T follicular helper cell (primary cell): ENCODE results near the gene DCAF10.
"Not testable (repeated sequence)": the region's sequence is repeated elsewhere in the genome, so short reads cannot be mapped to it uniquely, and the experiment has no call there.

ENCODE experiments used
- DNase-seq: peaks from one replicate; pipeline ENCODE4 v3.0.0-alpha.2; 2020; ENCODE audit warnings: low read depth

DCAF10 gene

DNA sequence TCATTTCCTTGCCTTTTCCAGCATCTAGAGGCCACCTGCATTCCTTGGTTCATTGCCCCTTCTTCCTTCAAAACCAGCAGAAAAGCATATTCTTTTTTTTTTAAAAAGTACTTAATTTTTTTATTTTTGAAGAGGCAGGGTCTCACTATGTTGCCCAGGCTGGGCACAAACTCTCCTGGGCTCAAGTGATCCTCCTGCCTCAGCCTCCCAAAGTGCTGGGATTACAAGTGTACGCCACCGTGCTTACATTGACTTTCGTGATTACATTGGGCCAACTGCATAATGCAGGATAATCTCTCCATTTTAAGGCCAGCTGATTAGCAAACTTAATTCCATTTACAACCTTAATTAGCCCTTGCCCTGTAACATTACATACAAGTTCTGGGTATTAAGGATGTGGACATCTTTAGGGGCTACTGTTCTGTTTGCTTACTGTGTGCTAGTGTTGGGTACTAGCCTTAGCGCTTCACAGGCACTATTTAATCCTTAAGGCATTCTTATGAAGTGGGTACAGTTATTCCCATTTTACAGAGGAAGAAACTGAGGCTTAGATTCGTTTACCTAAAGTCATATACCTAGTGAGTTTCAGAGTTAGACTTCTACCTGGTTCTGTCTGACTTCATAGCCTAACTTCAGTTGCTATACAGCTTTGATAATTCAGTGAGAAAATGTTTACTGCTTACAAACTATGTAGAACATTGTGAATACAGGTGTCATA, 69.6 kb downstream of the DCAF10 start:
- DNase-seq: no peak

DNA sequence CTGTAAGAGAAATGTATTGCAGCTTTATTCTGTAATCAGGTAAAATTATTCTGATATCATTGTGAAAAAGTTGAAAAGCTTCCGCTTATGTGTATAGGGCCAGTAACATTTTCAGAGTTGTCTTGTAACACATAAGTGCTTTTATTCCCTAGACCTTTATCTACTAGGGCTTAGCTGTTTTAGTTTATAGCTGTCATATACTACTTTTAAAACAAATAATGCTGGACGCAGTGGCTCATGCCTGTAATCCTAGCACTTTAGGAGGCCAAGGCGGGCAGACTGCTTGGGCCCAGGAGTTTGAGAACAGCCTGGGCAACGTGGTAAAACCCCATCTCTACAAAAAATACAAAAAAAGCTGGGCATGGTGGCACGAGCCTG, 70.2 kb downstream of the DCAF10 start:
- no peak for DNase-seq

DNA sequence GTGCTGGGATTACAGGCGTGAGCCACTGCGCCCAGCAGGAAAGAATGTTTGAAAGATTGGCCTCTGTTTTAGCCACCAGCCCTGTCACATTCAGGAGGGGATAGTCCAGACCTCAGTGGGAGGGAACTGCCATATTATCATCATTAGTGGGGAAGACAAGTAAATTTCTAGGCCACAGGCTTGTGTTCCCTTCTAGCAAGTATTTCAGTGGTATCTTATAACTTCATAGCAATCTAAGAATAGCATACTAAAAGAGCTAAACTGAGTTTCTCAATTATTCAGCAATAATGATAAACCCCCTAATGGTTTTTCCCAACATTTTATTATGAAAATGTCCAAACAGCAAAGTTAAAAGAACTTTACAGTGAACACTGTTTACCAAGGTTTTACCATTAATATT, 73.4 kb downstream of the DCAF10 start:
- DNase-seq: no peak

DNA sequence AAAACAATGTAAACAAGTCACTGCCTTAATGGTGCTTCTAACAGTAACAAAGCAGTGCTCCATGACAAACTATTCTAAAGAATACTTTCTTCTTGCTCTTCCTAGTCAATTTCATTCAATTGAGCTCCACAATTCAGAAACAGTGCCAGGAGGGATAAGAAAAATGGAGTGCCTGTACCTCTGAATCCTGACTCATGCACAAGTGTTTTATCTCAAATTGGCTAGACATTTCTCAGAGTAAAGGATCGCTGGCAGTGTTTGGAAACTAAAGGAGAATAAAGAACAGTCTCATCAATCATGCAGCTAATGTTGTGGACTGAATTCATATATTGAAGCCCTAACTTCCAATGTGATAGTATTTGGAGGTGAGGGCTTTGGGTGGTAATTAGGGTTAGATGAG, 75.8 kb downstream of the DCAF10 start:
- no peak for DNase-seq

DNA sequence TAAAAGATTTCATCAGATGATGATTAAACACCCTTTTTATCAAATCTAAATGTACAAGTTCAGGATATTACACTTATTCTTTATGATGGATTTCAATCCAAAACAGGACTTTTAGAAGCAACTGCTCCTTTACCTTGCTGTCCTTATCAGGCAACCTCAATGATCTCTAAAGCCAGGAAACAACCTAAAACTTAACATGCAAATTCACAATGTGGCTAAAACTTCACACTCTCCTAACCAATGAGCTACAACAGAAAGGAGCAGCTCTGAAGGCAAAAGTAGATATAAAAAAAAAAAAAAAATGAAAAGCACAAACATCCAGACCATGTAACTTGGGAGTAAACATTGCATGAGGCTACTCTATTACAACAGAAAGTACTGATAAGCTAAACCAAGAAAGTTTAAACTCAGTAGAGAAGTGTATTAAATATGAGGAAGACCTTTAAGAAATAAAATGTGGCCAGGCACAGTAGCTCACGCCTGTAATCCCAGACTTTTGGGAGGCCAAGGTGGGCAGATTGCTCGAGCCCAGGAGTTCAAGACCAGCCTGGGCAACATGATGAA, 80.4 kb downstream of the DCAF10 start:
- DNase-seq: no peak

DNA sequence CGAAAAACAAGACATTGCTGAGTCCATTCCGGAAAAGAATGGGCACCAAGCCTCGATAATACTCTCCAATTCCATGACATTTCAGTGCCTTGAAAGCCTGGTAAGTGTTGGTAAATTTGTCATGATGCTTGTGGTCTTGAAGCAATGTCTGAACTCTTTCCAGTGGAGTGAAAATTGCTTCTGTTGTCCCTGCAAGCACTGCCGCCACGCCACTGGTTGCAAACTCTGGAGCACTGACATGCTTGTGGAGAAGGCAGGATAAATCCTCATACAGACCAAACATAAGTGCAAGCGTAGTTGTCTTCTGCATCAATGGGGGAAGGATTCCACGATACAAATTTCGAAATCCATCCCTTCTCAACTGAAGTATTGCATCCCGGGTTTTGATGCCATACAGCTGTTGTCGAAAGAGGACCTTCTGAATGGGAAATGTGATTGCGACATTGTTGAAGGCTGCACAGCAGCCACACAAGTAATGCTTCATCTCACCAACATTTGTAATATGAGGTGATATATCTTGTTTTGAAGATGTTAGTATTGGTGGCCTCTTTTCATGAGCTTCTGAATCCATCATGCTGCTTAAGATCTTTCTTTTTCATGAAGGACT, 87.5 kb downstream of the DCAF10 start:
- not testable (repeated sequence) for DNase-seq

DNA sequence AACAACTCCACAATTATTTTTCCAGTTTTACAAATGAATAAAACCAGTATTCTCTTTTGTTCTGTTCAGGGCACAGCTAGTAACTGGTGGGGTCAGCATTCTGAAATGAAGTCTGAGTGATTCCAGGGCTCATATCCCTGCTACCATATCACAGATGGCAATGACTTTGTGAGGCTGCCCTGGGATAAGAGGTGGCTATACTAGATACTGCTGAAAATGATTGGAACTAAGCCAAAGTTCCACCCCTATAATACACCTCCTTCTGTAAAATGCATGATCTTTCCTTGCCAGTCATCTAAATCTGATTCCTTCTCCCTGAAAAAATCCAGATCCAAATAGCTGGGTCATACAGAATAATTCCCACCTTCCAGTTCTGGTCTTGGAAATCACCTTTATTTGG, 88.9 kb downstream of the DCAF10 start:
- no peak for DNase-seq

DNA sequence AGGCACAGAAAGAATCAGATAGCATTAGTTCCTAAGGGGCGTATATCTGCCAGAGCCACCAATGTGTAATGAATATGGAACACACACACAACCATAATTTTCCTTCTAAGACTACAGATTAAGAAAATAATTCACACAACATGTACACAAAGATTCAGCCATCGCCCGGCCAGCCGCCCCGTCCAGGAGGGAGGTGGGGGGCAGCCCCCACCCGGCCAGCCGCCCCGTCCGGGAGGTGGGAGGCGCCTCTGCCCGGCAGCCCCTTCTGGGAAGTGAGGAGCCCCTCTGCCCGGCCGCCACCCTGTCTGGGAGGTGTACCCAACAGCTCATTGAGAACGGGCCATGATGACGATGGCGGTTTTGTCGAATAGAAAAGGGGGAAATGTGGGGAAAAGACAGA, 90.4 kb downstream of the DCAF10 start:
- DNase-seq: not testable (repeated sequence)

DNA sequence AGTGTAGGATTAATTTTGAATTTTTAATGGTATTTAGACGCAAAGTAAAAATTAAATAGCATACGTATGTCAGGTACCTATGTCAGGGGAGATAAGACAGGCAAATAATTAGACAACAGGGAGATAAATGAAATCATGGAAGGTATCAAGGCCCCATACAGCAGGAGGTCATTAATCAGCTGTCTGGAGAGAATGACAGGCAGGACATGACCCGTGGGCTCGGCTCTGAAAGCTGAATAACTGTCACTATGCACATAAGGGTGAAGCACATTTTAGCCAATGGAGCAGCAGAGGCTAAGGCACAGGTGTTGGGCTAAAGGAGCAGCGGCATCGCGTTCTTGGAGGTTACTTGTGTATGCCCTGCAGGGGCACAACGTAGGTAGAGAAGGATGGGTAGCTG, 91.5 kb downstream of the DCAF10 start:
- no peak for DNase-seq

DNA sequence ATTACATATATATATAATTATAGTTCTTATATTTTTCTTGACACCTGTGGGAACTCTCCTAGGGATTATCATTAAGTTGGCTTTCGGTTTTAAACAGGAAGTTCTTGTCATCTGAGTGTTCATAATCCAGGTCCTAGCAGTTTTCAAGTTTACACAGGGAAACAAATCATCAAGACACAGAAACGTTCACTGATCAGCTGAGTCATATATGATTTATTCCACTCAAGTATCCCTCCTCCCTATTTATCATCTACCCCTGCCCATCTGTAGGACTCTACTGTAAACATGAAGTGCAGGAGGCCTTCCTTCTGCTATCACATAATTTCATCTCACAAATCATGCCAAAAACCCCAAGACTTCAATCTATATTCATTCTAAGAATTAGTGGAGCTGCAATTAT, 97.1 kb downstream of the DCAF10 start:
- no peak for DNase-seq

DNA sequence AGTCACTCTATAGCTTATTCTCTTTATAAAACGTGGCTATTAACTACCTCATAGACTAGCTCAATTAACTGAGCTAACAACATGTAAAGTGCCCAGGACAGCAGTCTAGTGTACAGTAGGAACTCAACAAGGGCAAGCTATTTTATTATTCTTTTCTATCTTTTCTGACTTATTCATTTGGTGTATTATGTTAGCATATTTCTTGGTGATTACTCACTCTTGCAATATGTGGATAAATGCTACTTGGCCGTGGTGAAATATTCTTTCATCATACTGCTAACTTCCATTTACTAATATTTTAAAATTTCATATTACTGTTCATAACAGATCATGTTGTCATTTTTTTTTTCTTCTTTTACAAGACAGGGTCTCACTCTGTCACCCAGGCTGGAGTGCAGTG, 98.4 kb downstream of the DCAF10 start:
- DNase-seq: no peak

DNA sequence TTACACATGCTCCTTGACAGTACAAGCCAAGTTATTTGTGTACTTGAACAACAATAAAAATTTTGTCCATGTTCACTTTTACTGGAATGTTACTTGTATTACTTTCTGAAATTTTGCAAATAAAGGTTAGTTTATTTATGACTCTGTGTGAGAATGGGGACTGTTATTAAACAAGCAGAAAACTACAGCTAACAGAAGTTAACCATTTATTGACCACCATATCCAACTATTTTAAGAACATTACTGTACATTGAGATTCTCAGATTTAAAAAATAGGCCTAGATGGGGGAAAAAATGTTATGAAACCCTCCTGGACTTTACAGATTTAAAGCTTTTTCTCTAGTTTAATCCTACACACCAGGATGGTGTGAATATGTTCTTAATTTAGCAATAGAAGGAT, 101.5 kb downstream of the DCAF10 start:
- no peak for DNase-seq

DNA sequence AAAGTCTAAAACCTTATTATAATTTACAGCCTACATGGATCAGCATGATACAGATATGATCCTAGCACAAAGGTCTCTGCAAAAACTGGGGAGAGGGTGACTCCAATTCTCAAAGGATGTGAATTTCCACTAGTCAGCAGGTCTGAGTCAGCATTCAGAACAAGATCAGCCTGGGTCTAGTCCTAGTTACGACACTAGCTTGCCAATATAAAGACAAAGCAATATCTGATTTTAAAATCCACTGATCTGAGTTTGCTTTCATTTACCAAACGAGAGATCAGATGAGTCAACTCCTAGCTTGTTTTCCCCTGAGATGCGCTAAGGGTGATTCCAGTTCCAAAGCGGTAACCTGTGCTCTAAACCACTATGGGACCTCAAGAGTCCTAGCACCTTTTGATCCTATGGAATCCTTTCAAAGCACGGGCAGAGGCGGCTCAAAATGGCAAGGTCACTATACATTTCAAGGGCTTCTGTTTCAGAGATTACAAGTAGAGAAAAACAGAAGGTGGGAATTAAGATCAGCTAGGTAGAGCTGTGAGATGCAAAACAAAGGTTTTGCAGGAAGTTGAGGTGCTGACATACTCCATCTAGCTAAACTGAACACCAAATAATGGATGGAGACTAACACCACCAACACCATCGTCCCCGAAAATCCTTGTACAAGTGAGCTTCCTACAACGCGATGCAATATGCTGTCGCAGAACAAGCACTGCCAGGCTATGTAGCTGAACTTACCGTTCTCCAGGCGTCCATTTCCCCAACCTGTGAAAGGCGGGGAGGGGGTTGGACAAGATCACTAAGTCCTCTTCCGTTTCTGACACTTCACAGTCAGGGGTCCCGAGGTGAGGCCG, 102.4 kb downstream of the DCAF10 start:
- DNase-seq: no peak

DNA sequence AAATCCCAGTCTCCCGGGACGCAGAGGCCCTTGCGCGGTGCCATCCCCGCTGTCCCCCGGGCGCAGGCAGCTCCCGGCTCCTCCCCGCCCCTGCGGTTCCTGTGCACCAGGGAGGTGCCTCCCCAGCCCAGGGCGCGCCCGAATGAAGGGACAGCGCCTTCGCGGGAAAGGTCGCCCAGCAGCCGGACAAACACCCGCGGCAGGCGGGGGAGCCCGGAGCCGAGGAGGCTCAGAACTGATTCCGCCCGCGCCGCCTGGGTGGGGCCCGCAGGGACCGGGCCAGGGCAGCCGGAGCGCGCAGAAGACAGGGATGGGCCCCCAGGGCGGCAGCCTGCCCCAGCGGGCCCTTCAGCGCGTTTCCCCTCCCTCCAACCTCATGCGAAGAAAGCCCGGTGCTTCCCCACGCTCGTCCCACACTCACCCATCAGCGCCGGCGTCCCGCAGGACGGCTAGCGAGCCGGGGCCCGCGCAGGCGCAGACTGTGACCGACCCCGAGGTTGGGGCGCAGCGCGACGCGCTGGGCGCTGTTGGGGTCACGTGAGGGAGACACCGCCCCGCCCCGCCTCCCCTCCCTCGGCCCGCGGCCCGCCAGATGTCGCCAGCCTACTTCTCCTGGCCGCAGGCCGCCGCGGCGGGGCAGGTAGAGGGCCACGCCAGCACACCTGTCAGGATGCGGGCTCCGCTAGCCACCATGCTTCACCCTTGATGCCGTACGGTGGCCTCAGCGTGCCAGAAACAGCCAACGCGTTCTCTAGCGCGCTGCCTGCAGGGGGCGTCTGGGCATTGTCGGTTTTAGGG, 103.2 kb downstream of the DCAF10 start, which contains the start of gene SLC25A51:
Gene SLC25A51 (minus strand): TSS at position 481 of the 798 bp plus-strand sequence. CDS start 15,577 bp downstream, outside the sequence.
- DNase-seq: peak; percentile 93

DNA sequence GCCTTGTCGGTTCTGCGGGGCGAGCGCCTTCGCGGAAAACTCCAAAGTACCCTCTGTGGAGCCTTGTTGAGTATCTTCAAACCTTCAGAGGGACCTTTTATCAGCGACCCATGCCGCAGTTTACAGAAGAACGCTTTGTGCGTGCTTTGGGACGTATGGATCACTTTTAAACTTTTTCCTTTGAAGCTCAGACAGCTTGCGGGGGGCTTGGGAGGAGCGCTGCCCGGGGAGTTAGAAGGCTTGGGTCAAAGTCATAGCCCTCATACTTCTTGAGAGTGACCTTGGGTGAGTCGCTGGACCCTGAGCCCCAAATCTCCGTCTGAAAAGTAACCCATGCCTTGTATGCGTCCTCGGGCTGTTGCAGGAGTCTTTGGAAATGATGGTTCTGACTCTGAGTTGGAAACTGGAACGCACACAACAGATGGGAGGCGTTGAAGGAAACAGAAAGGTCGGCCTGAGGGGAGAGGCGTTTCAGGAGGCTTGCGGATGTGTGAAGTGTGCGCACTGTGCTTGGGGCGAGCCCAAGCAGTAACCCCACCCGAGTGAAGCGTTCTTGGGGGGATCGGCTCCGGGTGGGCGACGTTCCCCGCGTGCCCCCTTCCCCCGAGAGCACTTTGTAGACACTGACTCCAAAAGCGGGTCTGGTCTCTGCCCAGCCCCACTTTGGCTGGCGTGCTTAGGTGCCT, 104.0 kb downstream of the DCAF10 start:
- DNase-seq: no peak

DNA sequence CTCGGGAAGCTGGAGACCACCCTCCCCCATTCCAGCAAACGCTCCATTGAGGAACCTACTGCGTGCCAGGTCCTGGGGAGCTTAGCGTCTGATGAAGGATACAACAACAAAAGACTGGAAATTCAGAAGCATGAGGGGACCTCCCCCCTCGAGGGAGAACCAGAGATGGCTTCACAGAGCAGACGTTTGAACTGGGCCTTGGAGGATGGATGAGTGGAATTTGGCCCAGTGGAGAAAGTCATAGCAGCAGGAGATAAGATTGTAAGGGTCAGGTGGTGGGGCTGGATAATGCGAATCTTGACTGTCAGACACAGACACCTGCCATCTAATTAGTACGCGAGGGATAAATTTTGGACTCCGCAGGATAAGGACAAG, 104.5 kb downstream of the DCAF10 start:
- DNase-seq: no peak

DNA sequence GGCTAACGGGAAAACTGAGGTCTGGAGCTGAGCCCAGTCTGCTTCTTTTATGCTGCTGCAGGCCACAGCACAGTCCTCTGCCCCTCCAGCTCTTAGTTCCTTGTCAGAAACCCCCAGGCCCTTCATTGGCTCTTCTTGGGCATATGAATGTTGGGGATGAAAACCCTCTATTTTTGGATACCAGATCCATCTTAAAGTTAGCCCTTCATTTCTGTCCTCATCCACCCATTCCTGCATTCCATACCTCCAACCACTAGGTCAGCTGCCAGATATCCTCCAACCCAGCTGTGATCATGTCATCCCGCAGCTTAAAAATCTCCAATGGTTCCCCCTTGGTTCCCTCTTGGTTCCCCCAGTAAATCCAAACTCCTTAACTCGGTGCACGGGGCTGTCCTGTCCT, 105.2 kb downstream of the DCAF10 start:
- DNase-seq: no peak

DNA sequence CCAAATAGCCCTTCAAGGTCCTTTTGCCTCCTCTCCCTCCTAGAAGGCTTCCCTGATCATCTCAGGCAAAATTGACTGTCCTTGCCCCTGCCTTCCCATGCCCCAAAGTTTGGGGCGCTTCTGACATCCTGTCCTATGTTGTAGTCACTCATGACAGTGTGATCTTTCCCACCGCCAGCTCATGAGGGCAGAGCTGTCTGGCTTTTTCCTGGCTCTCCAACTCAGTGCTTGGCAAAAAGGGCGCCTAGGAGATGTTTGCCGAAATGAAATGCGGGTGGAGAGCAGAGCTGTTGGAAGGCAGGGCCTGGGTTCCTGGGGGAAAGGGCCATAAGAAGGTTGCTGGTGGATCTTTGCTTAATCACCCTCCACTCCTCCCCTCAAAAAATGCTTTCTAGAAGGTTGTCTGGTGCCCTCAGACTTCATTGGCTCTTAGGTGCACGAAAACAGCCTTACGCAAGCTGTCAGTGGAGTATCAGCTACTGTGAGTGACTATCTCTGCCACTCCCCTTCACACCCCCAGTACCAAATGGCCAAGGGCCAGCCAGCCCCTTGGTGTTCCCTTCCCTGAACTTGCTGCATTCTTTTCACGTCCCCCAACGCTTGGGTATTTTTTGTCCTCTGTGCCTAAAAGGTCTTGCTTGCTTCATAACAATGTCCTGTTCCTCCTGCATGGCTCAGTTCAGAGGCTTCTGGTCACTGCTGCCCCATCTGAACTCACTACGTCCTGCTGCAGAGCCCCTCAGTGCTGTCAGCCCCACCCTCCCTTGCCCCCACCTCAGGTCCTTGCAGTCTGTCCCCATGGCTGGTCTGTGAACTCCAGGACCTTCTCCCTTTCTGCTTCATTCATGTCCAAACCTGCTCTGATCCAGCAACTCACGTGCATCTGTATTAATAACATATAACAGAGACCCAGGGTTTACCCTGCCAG, 106.0 kb downstream of the DCAF10 start:
- no peak for DNase-seq

DNA sequence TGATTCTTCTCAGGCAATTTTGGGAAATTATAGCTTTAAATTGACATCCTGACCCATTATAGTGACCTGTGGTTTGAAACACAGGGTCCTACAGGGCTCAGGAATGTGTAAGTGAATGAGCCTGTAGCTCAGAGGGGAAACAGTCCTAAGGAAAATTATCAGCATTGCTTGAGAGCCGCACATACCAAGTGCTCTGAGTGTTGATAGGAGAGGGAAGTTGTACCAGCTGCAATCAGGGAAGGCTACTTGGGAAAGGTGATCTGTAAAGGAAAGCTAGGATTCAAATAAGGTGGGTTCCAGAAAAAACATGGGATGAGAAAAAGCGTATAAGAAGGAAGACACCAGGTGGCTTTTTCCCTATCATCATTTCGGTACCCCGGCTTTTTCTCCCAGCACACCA, 107.7 kb downstream of the DCAF10 start:
- DNase-seq: no peak

DNA sequence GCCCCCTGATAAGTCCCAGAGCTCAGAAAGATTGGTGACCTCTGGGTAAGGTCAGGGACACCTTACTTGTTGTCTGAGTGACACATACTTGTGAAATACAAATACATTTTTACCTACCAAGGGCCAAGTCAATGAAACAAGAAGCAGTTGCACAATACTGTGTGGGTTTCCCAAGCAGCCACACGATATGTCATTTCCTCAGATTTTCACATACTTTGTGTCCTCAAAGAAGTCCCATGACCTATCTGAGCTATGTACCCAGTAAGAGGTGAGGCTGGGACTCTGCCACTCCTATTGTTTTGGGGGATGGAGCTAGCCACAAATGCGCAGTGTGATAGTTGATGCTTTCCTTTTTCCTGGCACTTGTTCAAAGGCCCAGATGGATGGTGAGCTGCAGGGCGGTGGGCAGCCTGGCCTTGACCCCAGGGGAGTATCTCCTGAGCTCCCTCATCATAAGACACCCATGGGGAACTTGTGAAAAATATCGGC, 108.1 kb downstream of the DCAF10 start:
- DNase-seq: no peak
